ENCODE measurements around the gene NEDD9.

The NEDD9 gene

GRCh38 chr6:11142296-11143027, 90.0 kb downstream of the NEDD9 start:
- no peak for DNase-seq (ENCODE audit: low spot score)

- DNase-seq (ENCODE audit: low spot score): no peak
These were observed 91.2 kb downstream of the NEDD9 start for GRCh38 chr6:11141295-11141694.

GRCh38 chr6:11140056-11140455, 92.4 kb downstream of the NEDD9 start:
- no peak for DNase-seq (ENCODE audit: low spot score)

- DNase-seq (ENCODE audit: low spot score): no peak
These were observed 93.2 kb downstream of the NEDD9 start for GRCh38 chr6:11139051-11139960.

- no peak for DNase-seq (ENCODE audit: low spot score)
These were observed 95.7 kb downstream of the NEDD9 start for GRCh38 chr6:11136809-11137208.

All from globus pallidus (tissue), 1 donor.